NCI-H526 (cell line): Measurements from ENCODE around the gene RIMBP2.

ENCODE experiments used
- DNase-seq, 2 experiments: peaks; one replicate each; lab custom pipeline; 2025; lab: John Stamatoyannopoulos, UW

RIMBP2 gene

DNA sequence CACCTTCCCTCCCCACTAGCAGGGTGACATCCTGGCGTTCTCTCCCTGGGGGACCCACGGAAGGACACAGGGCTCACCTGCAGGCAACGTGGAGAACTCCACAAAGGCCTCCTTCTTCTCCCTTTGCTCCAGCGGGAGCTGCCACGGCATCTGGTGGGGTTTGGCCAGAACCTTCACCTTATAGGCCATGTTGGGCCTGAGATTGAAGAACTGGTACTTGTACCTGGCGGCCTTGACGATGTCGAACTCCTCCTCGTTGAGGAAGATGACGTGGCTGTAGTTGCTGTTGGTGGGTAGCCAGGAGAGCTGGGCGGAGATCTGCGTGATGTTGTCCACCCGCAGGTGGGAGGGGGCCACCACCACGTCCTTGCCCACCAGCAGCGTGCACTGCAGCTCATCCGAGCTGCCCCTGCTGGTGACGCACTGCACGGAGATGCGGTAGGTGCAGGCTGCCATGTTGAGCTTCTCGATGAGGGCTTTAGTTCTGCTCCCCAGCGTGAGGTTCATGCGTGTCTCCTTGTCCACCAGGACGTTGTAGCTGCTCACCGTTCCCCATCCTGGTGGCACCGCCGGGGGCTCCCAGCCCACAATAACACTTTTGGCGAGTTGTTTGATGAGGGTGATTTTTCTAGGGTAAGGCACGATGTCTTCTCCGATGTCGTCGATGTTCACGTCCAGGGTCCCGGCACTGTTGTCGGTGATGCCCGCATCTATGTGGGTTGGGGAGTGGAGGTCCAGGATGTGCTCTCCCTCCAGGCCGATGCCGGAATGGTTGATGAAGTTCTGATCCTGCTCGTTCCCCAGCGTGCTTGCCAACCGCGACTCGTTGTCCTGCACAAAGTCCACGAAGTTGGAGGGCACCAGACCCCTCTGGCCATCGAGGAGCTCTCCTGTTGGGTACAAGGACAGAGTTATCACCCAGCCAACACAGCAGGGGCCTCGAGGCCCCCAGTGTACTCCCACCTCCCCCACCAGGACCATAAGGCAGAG, 274.0 kb downstream of the RIMBP2 start:
- no peak for DNase-seq

DNA sequence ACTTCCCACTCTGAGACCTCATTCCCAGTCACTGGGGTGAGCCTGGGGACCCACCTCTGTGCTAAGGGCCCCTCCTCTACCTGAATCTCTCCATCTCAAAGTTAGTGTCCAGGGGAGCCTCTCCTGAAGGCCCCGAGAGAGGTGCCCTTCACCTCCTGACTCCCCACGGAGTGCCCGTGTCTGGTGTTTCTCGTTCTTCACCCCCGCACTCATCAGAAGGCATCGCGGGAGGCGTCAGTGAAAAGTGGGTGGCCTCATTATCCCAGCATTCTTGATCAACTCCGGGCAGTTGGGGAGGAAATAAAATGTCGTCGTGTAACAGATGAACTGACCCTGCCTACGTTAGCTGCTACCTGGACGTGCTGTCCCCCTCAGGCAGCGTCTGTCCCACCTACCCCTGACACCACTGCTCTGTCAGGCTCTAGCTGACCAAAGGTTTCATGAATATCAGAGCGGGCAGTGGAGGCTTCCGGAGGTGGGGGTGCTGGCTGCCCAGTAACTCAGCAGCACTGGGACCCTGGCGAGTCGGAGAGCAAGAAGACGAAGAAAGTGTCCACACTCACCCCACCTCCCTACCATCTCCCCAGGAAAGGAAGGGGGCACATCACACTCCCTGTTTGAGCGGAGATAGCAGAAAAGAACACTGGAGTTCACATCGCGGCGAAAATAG, 275.6 kb downstream of the RIMBP2 start:
- DNase-seq: no peak

DNA sequence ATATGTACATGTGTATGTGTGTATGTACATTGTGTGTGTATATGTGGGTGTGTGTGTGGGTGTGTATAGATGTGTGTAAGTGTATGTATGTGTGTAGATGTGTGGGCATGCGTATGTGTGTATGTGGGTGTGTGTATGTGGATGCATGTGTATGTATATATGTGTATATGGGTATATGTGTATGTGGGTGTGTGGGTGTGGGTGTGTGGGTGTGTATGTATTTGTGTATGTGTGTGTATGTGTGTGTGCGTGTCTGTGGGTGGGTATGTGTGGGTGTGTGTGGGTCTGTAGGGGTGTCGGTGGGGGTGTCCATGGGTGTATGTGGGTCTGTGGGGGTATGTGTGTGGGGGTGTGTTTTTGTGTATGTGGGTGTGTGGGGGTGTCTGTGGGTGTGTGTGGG, 276.8 kb downstream of the RIMBP2 start:
- DNase-seq: no peak

DNA sequence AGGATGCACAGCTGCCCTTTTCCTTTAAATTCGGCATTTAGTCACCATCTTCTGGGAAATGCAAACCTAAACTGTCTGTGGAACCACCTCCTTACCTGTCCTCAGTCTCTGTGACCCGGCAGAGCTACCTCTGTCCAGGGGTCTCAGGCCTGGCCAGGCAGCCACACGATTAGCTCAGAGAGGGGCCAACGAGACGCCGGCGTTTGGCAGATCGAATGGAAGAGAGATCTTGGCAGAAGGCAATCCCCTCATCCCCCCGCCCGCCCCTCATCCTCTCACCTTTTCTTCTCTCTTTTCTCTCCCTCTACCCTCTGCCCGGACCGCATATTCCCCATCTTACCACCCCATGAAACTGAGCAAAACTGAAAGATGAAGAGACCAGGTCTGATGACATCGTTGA, 277.4 kb downstream of the RIMBP2 start:
- DNase-seq: no peak

DNA sequence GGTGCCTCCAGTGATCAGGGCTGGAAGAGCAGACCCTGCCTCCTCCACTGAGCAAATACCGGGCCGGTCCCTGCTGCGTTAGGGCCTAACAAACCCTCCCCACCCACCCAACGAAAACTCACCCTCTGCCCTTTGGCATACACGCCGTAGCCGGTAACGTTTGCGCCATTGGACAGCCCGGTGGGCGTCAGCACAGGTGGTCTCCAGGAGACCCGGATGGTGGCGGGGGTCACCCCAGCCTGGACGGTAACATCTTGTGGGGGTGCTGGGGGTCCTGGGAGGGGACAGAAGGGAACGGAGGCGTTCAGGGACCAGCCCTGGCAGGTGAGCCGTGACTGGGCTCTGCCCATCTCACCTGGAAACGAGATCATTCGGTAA, 277.9 kb downstream of the RIMBP2 start:
- DNase-seq: no peak

DNA sequence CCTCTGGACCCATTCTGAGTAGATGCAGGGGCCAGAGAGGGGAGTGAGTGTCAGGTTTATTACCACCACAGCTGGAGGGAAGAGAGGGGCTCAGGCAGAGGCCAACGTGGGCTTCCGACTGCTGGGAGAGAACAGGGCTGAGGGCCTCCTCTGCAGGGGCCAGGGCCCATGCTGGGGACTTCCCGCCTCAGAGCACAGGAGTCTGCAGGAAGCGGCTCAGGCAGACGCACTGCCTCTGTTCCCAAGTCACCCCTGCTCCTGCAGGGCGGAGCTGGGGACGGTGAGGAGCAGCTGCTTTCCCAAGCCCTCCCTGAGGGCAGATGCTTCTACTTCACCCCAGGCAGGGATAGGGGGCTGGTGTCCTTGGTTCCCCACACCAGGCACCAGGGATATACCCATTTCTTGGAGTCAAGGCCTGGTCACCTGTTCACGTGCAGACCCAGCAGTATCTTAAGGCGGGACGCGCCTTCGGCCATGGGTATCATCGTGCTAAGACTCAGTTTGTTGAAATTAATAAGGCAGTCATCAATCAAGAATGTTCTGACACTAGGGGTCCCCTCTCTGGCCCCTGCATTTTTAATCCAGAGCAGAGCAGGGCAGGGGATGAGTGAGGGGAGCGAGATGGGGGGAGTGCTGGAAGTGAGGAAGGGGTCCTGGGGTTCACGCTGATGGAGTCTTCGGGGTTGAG, 278.4 kb downstream of the RIMBP2 start:
- DNase-seq: no peak

DNA sequence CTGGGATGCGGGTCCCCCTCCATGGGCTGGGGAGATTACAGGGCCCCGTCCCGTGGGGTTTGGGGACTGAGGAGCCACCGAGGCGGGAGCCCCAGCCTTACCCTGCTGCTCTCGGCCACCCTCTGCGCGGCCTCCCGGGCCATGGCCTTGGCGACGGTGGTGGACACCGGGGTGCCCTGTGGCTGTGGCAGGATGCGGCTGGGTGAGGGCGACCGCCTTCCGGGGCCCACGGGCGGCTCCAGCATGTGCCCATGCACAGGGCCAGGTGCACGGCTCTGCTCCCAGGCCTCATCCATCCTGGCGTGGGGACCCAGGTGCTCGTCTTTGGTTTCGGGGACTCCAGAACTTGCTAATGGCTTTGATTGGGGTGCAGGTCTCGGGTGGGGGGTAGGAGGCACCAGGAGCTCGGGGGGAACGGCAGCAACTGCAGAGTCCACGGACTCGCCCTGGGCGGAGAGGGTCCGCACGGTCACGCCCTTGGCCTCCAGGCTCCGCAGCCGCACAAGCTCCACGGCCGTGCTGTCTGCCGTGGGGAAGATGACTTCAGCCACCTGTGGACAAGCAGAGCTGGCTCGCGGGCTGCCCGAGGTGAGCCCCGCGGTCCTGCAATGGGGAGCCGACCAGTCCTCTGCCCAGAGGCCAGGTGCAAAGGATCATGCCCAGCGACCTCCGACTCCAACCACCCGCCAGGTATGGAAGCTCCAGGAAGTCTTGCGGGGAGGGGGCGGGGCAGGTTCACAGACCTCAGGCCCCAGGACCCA, 279.2 kb downstream of the RIMBP2 start:
- DNase-seq: no peak

DNA sequence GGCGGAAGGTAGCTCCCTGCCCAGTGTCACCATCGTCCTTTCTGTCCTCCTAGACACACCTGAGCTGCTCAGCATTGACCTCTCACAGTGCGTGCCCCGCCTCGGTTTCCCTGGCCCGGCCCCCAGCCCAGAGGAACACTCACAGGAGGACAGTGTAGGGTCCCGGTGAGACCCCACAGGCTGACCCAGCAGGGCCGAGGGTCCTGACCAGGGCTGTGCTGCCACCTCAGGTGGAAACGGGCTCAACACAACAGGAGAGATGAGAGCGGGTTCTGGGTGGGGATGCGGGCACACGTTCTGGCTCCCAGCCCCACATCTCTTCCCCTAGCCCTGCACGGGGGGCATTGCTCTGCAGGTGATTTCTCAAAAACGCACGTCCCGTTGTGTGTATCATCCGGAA, 280.3 kb downstream of the RIMBP2 start:
- DNase-seq: no peak

DNA sequence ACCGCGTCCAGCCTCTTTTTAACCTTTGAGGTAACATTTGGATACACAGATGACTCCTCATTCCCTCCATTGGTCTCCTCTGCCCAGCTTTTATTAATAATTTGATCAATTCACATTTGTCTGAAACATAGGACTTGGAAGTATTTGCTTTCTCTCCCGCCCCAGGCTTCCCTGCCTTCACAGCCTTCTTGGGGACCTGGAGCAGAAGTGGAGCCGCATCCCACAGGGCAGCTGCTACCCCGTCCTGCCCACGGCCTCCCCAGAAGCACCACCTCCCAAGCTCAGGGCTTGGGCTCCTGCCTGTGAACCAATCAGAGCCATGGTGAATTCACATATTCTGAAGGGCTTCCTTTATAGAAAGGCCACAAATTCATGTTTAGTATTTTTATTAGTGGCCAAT, 280.8 kb downstream of the RIMBP2 start:
- DNase-seq: no peak

DNA sequence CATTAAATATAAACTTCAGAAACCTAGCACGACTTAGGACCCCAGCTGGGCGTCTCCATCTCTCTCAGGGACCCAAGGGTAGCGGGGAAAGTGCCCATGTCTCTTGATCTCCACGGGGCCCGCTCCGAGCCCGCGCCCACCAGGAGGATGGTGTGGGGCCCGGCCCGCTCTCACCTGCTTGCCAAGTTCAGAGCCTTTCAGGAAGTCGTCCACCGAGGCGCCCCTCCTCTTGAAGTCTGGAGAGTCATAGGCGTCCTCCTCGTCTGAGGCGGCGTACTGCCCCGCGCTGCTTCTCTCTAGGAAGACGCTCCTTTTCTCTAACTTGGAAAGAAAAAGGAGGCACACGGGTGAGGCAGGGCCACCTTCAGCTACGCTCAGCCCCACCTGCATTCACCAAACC, 281.5 kb downstream of the RIMBP2 start:
- no peak for DNase-seq

DNA sequence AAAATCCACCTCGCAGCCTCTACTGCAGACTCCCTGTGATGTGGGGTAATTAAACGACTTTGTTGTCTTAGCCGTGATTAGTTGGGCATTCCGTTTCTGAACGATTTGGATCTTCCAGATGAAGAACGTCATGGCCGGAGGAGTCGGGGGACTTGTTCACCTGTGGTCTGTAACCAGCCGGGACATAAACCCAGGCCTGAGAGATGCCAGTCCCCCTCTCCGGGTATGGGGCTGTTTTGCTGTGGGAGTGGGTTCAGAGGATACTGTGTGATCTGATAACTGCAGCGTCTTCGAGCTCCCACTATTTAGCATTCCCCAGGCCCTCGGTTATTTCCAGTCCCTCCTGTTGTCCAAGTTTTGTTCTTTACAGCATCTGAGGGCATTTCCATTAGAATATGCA, 282.3 kb downstream of the RIMBP2 start:
- DNase-seq: no peak

DNA sequence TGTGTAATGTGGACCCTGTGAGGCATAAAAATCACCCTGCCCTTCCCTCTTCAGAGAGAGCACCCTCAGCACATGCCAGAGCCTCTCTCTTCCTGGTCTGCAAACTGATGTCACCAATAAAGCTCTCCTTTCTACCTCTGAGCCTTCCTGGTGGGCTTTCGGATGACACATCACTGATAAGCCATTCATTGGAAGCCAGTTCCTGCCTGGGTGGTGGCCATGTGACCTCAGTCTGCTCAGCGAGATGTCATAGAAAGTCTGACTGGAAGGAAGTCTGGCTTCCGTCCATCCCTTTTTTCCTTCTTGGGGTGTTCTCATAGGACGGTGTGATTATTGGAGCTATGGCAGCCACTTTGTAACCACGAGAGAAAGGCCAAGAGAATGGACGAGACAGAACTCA, 282.7 kb downstream of the RIMBP2 start:
- DNase-seq: no peak

DNA sequence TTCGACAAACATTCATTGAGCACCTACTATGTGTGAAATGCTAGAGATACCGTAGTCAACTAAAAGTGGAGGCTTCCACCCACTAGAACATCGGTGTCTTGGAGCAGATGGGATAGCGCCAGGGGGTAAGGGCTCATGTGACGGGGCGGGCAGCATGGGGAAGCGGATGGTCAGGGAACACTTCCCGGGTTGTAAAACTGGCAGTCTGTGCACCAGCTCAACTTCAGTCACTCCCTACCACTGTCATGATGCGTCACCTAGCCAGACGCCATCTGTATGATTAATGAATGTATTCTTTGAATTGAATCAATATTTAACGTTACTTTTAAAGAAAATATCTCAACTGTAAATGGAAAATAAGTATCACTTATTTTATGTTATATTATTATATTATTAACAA, 284.9 kb downstream of the RIMBP2 start:
- no peak for DNase-seq

DNA sequence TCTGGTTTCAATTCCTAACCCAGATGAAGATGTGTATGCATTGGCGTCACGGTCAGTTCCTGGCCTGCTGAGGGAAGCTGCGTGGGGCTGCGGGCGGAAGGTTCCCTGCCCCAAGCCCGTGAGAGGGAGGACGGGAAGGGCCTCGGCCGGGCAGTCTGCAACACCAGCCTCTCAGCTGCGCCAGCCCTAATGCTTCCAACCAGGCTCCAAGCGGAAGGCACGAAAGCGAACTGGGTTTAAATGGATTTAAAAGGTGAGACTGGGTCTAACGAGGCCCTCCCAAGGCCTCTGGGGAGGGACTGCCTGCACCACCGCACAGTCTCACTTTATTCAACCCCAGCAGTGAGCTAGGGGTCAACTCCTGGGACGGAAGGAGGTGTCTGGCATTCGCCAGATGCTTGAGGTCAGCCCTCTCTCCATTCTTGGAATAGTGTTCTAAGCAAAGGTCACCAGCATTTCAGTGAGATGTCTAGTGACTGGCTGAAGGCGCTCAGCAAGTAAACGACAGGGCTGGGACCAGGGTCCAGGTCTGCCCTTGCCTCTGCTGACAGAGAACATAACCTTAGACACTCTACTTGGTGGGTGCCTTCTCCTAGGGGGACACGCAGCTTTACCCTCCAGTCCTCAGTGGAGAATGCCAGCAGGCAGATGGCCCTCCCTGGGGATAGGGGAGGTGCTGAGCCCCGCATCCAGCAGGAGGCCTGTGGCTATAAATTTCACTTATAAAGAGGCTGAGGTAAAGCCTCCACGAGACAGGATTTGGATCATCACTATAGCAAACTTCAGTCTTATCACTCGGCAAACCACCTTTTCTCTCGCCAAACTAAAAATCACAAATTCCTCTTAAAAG, 286.2 kb downstream of the RIMBP2 start:
- DNase-seq: no peak

DNA sequence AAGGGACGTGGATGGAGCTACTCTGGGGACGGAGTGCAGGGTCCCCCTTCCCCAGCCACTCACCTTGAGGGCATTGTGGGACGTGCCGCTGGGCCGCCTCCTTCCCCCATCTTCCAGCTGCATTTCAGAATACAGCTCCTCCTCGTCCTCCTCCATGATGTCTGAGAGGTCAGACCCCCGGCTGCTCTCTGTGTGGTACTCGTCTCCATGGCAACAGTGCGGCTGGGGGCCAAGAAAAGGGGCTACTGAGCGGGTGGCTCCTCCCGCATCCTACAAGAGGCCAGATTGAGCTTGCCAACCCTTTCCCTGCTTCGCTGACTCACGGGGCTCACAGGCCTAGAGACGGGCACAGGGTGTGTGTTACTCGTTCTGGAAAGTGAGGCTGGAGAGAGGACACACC, 288.0 kb downstream of the RIMBP2 start:
- DNase-seq: no peak

DNA sequence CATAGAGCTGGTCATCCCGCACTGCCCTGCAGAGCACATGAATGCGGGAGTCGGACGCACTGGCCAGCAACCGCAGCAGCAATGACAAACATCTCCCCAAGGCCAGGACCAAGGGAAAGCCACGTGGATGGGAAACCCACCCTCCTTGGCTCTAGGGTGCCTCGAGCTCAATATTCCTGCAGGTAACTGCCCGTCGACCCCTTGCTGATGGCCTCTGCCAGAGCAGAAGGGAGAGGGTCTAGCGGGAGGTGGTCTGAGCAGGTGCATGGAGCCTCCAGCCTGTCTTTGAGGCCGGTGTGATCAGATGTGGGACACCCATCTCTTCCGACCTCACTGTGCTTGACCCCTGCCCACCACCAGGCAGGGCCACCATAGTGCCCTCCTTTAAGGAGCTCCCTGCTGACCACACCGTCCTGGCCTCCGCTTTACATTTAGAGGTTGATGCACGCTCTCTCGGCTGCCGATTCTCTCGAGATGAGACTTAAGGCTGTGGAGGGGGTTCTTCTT, 288.7 kb downstream of the RIMBP2 start:
- no peak for DNase-seq

DNA sequence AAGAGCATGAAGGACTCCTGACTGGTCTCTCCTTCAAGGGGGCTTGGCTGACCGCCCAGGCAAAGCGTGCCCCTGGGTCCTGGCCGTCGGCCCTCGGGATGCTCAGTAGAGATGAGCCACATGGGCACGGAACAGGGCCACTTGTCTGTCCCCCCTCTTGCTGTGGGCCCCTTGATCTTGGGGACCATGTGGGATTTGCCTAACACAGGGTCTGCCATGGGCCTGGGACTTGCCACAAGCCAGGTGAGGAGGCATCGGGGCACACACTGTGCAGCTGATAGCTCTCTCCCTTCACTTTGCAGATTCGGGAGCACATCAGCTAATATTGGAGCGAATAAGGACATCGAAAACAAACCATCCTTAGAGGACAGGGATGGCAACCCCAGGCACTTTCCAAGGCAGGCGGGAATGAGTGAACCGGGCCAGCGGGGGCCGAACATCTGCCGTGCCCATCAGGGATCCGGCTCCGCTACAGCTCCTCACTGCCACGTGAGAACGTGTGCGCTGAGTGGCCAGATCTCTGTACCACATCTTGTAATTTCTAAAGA, 290.3 kb downstream of the RIMBP2 start:
- DNase-seq: no peak

DNA sequence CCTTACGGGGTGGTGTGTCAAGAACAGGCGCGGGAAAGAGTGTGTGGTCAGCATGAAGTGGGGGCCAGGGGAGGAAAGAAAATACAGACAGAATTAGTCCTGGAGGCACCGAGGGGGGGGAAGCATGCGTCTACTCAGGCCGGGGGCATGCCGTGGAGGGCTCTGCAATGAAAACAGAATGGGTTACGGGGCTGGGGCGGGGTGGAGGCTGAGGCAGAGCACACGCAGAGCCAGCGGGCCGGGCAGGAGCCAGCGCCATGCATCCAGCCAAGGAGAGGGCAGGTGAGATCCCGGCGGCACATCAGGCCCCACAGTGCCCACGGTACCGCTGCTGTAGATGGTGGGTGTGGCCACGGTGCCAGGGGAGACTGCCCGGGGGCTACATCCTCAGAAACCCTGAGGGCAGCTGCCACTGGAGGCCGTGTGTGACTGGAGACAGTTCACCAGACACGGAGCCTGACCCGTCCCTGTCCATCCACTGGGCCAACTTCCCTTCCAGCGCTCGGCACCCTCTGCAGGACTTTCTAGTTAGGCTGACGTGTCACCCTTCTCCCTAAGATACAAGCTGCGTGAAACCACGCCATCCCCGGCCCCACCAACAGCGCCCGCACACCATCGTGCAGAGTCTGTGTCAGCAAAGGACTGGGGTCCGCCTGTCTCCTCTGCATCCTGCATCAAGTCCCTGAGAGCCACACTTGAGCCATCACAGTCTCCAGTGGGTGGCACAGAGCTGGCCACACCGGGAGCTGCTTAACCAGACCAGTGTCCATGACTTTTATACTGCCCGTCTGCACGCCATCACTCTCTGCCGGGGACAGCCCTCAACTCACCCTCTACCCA, 291.0 kb downstream of the RIMBP2 start:
- DNase-seq: no peak

DNA sequence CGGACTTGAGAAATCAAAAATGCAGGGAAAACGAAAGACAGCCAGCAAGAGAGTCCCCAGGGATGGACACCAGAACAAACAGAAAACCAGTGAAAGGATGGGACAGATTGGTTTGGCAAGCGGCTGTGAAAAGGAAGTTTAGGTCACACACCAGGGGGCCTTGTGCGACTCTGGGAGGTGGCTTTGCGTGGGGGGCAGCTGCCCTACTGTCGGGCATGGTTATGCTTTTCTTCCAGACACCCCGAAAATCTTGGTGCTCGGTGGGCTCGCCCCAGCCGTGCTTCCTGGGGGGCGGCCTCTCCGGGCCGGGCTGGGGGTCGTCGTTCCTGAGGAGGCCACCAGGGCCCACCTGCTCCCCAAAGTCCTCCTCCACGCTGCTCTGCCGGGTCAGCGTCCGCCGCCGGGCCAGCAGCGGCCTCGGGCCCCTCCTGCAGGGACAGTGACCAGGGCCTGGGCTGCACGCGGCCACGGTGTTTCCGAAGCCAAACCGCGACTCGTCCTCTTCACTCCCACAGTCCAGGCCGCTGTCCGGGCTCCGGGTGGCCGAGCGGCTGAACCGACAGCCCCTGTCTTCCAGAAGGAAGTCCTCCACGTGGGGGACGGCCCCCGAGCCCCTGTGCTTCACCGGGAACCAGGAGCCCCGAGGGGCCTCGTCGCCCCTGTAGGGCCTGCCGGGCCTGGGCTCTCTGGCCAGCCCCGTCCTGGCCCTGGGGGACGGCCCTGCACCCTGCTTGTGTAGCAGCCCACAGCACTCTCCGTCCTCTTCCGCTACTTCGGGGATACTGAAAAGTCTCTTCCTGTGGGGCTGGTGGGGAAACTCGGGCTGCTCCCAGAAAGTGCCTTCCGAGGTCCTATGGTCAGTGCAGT, 291.9 kb downstream of the RIMBP2 start:
- DNase-seq: no peak
